ENCODE measurements around the gene PNLDC1.
A peak's percentile ranks its signal among the peaks of the same experiment; 100 is the strongest.
"Not testable (repeated sequence)": the region's sequence is repeated elsewhere in the genome, so short reads cannot be mapped to it uniquely, and the experiment has no call there.

PNLDC1 gene

GRCh38 chr6:159821122-159821521 lies 21.0 kb downstream of the PNLDC1 start:
- no peak for DNase-seq

- DNase-seq, result no peak
Measured at GRCh38 chr6:159821726-159822125, 21.6 kb downstream of the PNLDC1 start.

GRCh38 chr6:159823953-159824352 lies 23.9 kb downstream of the PNLDC1 start:
- DNase-seq, result no peak

GRCh38 chr6:159824690-159825089 lies 24.6 kb downstream of the PNLDC1 start:
- not testable (repeated sequence) for DNase-seq

GRCh38 chr6:159826004-159826403 lies 25.9 kb downstream of the PNLDC1 start:
- DNase-seq, result no peak

GRCh38 chr6:159826968-159827647 lies 27.0 kb downstream of the PNLDC1 start:
- DNase-seq, result no peak

DNA sequence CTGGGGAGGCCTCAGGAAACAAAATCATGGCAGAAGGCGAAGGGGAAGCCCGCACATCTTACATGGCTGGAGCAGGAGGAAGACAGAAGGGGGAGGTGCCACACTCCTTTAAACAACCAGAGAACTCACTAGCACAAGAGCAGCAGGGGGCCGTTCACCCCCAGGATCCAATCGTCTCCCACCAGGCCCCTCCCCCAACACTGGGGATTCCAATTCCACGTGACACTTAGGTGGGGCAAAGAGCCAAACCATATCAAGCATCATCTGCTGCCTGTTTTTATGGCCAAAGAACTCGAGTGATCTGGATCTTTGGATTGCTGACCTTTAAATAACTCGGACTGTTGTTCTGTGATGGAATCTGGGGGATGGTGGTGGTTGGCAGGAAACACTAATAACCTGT lies 28.0 kb downstream of the PNLDC1 start:
- DNase-seq, result no peak

GRCh38 chr6:159829526-159829925 lies 29.4 kb downstream of the PNLDC1 start:
- DNase-seq, result no peak

DNA sequence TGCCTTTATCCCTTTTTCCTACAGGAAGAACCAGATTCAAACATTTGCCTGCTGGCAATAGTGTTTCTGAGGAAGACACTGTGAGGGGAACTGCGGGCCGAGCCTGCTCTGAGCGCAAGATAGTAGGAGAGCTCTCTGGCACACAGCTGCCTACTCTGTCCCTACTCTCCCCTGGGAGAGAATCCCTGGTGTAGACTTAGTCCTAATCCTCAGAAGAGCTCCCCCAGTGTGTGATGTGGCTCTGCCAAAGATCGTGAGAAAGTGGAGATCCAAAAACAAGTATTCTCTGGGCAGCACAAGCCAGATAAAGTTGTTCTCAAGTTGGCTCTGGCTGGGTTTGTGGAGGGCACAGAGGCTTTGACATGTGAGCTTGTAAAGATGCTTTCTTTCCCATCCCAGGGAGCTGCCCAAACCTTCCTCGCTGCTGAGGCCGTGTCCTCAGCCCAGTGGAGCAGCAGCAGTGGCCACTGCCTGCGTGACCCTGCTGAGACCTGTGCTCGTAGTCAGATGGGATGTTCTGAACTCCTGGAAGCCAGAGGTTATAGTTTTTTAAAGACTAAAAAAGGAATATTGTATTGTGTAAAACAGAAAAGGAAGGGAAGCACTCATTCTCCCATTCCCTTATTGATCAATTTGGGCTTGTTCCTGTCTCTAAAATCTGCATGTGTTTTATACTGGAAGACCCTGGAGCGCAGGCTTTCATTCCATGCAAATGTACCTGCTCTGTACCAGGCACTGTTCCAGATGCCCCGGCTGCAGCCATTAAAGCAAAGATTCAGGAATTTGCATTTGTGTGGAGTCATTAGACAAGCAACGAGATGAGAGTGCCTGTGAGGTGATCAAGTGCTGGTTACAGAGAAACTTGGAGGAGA lies 30.7 kb downstream of the PNLDC1 start:
- DNase-seq, result no peak

DNA sequence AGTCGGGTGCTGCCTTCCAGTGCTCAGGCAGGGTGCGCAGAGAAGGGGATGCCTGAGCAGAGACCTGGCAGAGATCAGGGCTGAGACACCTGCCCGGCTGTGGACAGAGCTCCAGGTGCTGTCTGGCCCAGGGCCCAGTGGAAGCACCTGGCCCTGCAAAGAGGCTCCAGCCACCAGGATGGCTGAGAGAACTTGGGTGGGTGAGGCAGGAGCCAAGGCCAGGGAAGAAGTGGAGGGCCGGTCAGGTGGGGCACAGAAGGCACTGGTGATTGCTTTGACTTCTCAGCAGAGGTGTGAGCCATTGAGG lies 31.2 kb downstream of the PNLDC1 start:
- no peak for DNase-seq

DNA sequence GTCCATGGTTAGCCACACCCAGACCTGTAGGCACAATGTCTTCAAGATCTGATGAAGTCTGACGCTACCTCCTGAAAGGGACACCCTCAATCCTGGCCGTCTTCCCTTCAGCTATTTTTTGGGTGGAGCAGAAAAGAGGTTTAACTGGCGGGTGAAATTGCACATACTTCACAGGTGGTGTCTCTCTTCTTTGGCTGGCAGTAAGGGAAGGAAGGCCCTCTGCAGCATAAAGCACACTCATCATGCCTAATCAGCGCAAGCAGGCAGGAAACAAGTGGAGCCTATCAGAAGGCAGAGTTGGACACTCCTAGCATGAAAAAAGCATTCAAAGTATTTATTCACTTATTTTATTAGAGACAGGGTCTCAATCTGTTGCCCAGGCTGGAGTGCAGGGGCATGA lies 32.9 kb downstream of the PNLDC1 start:
- no peak for DNase-seq

GRCh38 chr6:159833556-159833955 lies 33.5 kb downstream of the PNLDC1 start:
- DNase-seq, result no peak

GRCh38 chr6:159833997-159834603 lies 34.0 kb downstream of the PNLDC1 start:
- no peak for DNase-seq

DNA sequence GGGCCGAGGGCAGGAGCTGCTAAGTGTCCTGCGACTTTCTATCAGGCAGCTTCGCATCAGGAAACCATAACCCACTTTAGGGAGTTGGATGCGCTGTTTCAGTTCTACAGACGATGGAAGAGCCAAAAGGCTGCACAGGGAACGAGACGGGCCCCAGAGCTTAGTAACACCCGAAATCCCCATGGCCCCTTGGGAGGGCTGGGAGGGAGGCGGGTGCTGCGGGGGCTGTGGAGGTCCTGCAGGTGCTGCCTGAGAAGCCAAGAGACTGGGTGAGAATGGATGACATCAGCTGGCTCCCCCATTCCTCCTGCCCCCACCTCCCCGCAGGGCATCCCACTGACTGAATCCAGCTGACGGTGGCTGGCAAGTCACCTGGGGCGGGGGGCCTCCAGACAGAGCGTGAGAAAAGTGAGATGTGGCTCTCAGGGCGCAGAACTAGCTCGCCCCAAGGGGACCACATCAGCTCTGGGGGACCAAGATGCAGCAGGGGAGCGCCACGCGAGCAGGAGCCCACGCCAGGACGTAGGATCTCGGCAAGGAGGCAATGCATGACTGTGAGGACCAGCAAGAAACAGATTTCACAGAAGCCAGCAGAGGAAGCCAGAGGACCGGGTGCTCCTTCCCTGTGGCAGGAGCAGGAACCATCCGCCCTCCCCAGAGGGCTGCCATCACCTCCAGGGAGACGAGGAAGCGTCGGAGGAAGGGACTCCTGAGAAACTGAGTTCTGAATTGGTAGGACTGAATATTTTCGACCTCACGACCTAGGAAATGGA lies 36.8 kb downstream of the PNLDC1 start:
- DNase-seq, result no peak

DNA sequence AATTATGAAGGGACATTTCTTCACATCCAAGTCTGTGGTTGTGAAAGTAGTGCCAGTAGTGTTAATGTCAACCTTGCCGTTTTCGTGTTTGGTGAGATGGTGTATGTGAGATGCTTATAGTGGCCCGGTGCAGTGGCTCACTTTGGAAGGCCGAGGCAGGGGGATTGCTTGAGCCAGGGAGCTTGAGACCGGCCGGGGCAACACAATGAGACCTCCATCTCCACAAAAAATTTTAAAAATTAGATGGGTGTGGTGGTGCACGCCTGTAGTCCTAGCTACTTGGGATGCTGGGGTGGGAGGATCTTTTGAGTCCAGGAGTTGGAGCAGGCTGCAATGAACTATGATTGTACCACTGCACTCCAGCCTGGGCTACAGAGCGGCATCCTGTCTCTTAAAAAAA lies 37.4 kb downstream of the PNLDC1 start:
- DNase-seq, result no peak

DNA sequence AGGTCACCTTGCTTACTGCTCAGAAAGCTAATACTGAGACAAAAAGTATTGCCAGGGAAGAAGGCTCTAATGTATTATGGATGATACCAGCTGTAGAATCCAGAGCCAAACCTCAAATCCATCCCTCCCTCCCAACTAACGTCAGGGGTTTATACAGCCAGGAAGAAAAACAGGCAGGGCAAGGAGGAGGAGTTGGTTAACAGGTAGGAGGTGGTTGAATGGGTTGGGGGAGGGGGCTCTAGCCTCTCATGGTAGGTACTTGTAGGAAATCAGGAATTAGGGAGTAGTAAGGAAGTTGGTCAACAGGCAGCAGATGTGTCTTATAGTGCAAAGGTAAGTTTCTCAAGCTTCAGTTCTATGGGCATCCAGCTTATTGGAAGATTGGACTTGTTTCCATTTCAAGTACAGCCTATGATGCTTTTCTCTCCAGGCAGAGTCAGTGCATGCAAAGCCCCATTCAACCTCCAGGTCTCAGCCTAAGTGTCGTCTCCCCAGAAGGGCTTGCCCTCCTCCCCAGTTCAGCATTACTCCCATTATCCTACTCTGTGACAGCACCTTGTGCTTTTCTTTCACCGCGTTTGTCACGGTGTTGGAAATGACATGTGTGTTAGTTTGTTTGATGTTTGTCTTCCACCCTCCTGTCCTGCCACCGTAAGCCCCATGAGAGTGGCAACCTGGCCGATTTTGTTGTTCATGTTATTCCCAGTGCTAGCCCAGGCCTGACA lies 38.1 kb downstream of the PNLDC1 start:
- no peak for DNase-seq

GRCh38 chr6:159842035-159842434 lies 42.0 kb downstream of the PNLDC1 start:
- no peak for DNase-seq

- no peak for DNase-seq
Measured at GRCh38 chr6:159844737-159845645, 44.9 kb downstream of the PNLDC1 start.

- not testable (repeated sequence) for DNase-seq
Measured at GRCh38 chr6:159848552-159848951, 48.5 kb downstream of the PNLDC1 start.

DNA sequence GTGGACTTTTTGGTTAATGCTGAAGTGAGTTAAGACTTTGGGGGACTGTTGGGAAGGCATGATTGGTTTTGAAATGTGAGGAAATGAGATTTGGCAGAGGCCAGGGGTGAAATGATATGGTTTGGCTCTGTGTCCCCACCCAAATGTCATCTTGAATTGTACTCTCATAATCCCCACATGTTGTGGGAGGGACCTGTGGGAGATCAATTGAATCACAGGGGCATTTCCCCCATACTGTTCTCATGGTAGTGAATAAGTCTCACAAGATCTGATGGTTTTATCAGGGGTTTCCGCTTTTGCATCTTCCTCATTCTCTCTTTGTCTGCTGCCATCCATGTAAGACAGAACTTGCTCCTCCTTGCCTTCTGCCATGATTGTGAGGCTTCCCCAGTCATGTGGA lies 49.8 kb downstream of the PNLDC1 start:
- not testable (repeated sequence) for DNase-seq

DNA sequence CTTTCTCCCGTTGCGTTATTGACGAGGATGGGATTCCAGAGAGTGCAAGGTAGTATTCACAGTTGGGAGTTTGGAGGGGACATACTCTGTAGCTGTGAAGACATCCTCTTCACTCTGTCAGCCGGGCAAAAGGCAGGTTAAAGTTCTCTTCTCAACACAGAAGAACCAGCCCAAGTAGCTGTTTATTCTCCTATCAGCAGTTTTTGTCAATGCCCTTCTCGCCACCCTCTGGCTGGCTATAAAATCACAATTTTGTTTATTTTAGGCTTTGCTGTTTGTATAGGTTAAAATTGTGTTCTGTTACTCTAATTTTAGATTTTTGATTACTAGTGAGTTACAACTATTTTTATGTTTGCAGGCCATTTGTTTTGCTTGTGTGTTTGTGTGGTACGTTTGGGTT lies 52.8 kb downstream of the PNLDC1 start:
- peak; percentile 13 to 21 for DNase-seq
